CD4-positive, alpha-beta T cell (primary cell): ENCODE results near the gene PKLR. TPM values are rescaled to one million over a fixed set of nuclear protein-coding genes. Genes with fewer than 3 reads are reported as not detected.

ENCODE experiments used
- ATAC-seq: fragments of 200-7000 bp; cut with Tn5 transposase; one replicate; pipeline ENCODE4 v1.10.0; 2022; ENCODE audit warnings: mild to moderate bottlenecking; ENCODE audit not compliant: poor library complexity
- CTCF ChIA-PET: fragments of 350-600 bp; sonication (Branson Sonifier 250); formaldehyde crosslinking; loops from one replicate; lab custom pipeline; 2021; ENCODE audit warnings: antibody characterized with exemption, inconsistent platforms; lab: Charles Lee
- POLR2A ChIA-PET: fragments of 350-600 bp; sonication (Branson Sonifier 250); formaldehyde crosslinking; loops from one replicate; lab custom pipeline; 2021; ENCODE audit warnings: antibody characterized with exemption, inconsistent platforms; lab: Charles Lee
- DNase-seq, 14 experiments: peaks; one replicate each; pipeline ENCODE4 v3.0.0-alpha.2; 2013 to 2020; ENCODE audit warnings: mixed read lengths in 2 of 14
- H3K27ac ChIP-seq, 2 donors: one replicate each; pipeline versions ENCODE4 v1.5.1 to v1.7.0; 2013; ENCODE audit warnings: low read length in 2 of 2, low read depth in 1 of 2, mild to moderate bottlenecking in 1 of 2
- H3K27me3 ChIP-seq, 2 experiments: 1 replicate in 1 of 2; 2 replicates in 1 of 2; pipeline versions ENCODE4 v1.6.1 to v1.7.0; 2013; ENCODE audit warnings: low read length in 2 of 2, control low read depth in 1 of 2, mild to moderate bottlenecking in 1 of 2, moderate library complexity in 1 of 2; ENCODE audit not compliant: insufficient read depth in 2 of 2, control insufficient read depth in 1 of 2
- H3K36me3 ChIP-seq: one replicate; pipeline ENCODE4 v1.6.1; 2013; ENCODE audit warnings: low read length, control low read depth; ENCODE audit not compliant: insufficient read depth
- H3K4me1 ChIP-seq: one replicate; pipeline ENCODE4 v1.6.1; 2013; ENCODE audit warnings: low read length, control low read depth; ENCODE audit not compliant: insufficient read depth
- H3K4me3 ChIP-seq: one replicate; pipeline ENCODE4 v1.5.1; 2013; ENCODE audit warnings: mild to moderate bottlenecking, low read length, moderate library complexity
- H3K9me3 ChIP-seq, 2 experiments: 1 replicate in 1 of 2; 2 replicates in 1 of 2; pipeline versions ENCODE4 v1.6.1 to v1.7.0; 2013; ENCODE audit warnings: low read length in 2 of 2, mild to moderate bottlenecking in 2 of 2, control low read depth in 1 of 2, moderate library complexity in 1 of 2; ENCODE audit not compliant: control insufficient read depth in 1 of 2, insufficient read depth in 1 of 2
- H3K27ac Mint-ChIP-seq: one replicate; pipeline ENCODE4 v1.8.0; 2020; ENCODE audit warnings: mixed read lengths
- H3K27me3 Mint-ChIP-seq: one replicate; pipeline ENCODE4 v1.8.0; 2021; ENCODE audit warnings: mixed read lengths
- H3K36me3 Mint-ChIP-seq: one replicate; pipeline ENCODE4 v1.8.0; 2021; ENCODE audit warnings: low read depth, mixed read lengths
- H3K4me1 Mint-ChIP-seq: one replicate; pipeline ENCODE4 v1.8.0; 2021; ENCODE audit warnings: low read depth, mixed read lengths
- H3K4me3 Mint-ChIP-seq: one replicate; pipeline ENCODE4 v1.8.0; 2020; ENCODE audit warnings: mild to moderate bottlenecking, mixed read lengths
- H3K9me3 Mint-ChIP-seq: one replicate; pipeline ENCODE4 v1.8.0; 2020; ENCODE audit warnings: mixed read lengths
- intact Hi-C, 2 experiments: fragments of 100-400 bp; cut with DNase I in 1 of 2; cut with micrococcal nuclease in 1 of 2; formaldehyde crosslinking; loops; one replicate each; pipeline versions ENCODE4 v1.15.1 to v1.9.0; 2023 to 2025; cut with DNase I, micrococcal nuclease
- total RNA-seq, 174 experiments: library from RNA in 2 of 174; stranded (reverse) in 2 of 174; gene quantifications; one replicate each; pipeline ENCODE4 v1.2.3 and lab custom pipeline; 2021 to 2026
- TF ChIP-seq, protein P1 (sequence below): fragments of 200-600 bp; IDR thresholded peaks from one replicate; pipeline ENCODE4 v1.8.0; 2022; ENCODE audit warnings: antibody characterized with exemption, mild to moderate bottlenecking

Gene PKLR
- total RNA-seq, 2 experiments from 2014 or later, result not detected

DNA sequence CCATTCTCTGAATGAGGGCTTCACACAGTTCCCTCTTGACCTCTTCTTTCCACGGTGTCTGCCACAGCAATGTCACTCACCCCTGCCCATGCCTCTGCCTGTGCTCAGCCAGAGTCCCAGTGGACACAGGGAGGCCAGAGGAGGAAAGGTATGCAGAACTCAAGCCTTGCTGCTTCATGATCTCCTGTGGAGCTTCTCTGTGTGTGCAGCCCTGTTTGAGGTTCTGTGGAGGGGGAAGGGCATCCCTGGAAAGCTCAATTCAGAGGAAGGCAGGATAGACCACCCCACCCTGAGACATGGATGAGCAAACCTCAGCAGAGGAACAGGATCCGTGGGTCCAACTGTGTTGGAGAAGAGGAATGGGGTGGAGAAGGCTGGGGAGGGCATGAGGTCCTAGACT lies 22.0 kb downstream of the PKLR start:
- CTCF ChIA-PET, result interaction anchor here (1.4 to 2.1 kb wide), 4 partner anchors 28 to 44 kb away, joined by 5 to 11 read pairs (median 9); partner anchors contain the start of gene FDPS
- Mint-ChIP-seq H3K4me3 (peak overlapping the region; percentile 39), H3K27ac (no peak overlapping the region), H3K27me3 (no peaks in the 10 kb centered on the region), H3K36me3 (no peaks in the 10 kb centered on the region), H3K4me1 (peaks cover 27% of the 10 kb centered on the region), H3K9me3 (no peaks in the 10 kb centered on the region)
- Histone ChIP-seq H3K9me3 (no peaks in the 10 kb centered on the region), H3K36me3 (no peaks in the 10 kb centered on the region), H3K27me3 (no peaks in the 10 kb centered on the region), H3K27ac (no peak overlapping the region), H3K4me3 (no peak overlapping the region), H3K4me1 (peaks cover 25% of the 10 kb centered on the region)
- ATAC-seq, result no peak
- POLR2A ChIA-PET, result interaction anchor here (0.8 kb wide), 1 partner anchor 45 kb away, joined by 3 read pairs; no protein-coding TSS in a partner anchor
- TF ChIP-seq, protein P1, sequence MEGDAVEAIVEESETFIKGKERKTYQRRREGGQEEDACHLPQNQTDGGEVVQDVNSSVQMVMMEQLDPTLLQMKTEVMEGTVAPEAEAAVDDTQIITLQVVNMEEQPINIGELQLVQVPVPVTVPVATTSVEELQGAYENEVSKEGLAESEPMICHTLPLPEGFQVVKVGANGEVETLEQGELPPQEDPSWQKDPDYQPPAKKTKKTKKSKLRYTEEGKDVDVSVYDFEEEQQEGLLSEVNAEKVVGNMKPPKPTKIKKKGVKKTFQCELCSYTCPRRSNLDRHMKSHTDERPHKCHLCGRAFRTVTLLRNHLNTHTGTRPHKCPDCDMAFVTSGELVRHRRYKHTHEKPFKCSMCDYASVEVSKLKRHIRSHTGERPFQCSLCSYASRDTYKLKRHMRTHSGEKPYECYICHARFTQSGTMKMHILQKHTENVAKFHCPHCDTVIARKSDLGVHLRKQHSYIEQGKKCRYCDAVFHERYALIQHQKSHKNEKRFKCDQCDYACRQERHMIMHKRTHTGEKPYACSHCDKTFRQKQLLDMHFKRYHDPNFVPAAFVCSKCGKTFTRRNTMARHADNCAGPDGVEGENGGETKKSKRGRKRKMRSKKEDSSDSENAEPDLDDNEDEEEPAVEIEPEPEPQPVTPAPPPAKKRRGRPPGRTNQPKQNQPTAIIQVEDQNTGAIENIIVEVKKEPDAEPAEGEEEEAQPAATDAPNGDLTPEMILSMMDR, result no peak
- no peak for DNase-seq
- intact Hi-C loops, result loop anchor here (2.0 to 10.0 kb wide), 4 partner anchors 16 to 776 kb away; partner anchors contain the start of genes GON4L (in 1 of the 2), LAMTOR2 (in 1 of the 2), SCAMP3 (in 1 of the 2) and SYT11 (in 1 of the 2)

DNA sequence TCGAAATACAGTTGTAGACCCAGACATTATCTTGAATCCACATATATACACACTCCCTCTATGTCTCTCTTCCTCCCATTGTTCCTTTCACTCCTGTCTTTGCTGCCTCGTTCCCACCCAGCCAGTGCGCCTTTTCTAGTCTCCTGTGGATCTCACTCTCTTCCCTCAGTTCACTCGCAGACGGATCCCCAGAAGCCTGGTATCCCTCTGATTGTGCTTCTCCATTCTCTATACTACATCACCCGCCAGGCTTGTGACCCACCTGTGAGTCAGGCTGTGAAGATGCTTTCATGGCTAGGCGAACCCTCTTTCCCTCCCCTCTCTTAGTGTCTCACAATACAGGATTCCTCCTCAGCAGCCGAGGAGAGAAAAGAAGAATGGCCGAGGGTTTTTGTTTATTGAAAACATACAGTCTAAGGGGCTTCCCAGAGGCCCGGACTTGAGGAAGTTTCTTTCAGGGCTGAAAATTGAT lies 22.5 kb downstream of the PKLR start:
- Mint-ChIP-seq H3K27ac (peak overlapping the region; percentile 65), H3K4me3 (peak overlapping the region; percentile 71), H3K36me3 (peaks cover under 1% of the 10 kb centered on the region), H3K9me3 (no peaks in the 10 kb centered on the region), H3K4me1 (peaks cover 30% of the 10 kb centered on the region), H3K27me3 (no peaks in the 10 kb centered on the region)
- Histone ChIP-seq H3K27ac (no peak overlapping the region), H3K27me3 (no peaks in the 10 kb centered on the region), H3K9me3 (no peaks in the 10 kb centered on the region), H3K4me3 (no peak overlapping the region), H3K4me1 (peaks cover 27% of the 10 kb centered on the region), H3K36me3 (no peaks in the 10 kb centered on the region)
- DNase-seq, result peak in 1 of 14 experiments; percentile 30
- ATAC-seq, result no peak
- TF ChIP-seq, protein P1, result peak; percentile 0
- intact Hi-C loops, result loop anchor here (1.0 to 10.0 kb wide), 6 partner anchors 16 to 776 kb away; partner anchors contain the start of genes GON4L (in 1 of the 2), LAMTOR2 (in 1 of the 2), SCAMP3 (in 1 of the 2) and SYT11 (in 1 of the 2)
- POLR2A ChIA-PET, result interaction anchor here (0.5 to 1.3 kb wide), 6 partner anchors 16 to 387 kb away, joined by 3 to 6 read pairs (median 4); partner anchors contain the start of genes ASH1L and SCAMP3
- CTCF ChIA-PET, result interaction anchor here (1.2 to 2.1 kb wide), 5 partner anchors 27 to 72 kb away, joined by 5 to 11 read pairs (median 7); partner anchors contain the start of gene FDPS

DNA sequence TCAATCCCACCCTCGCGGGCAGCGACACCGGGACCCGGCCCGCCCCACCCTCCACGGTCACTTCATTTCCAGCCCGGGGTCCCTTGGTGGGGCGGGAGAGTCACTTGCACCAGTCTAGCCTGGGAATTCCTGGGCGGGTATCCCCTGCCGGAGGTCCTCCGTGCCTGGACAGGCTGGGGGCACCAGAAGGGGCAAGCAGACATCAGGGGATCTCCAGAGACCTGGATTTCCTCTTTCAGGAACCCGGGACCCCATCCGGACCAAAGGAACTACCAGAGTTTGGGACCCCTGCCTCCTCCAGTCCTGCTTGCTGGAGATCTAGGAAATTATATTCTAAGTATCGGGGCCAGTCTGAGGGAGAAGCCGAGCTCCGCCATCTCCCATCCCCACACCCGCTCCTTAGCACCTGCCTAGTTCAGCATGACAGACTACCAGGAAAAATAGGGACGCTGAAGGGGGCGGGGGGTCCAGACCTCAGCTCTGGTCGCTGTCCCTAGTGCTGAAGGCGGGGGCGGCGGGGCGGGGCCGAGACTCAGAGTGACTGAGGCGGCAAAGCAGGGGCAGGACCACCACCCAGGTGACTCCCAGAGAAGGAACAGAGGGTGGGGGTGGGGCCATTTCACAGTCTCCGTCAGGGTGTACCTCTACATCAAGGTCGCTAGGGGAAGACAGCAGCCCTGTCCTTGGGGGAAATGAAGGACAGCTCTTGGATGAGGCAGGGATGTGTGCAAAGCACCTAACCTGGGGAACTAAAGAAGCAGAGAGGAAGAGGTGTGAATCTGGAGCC lies 23.1 kb downstream of the PKLR start:
- H3K36me3 Mint-ChIP-seq, result peaks cover 7% of the 10 kb centered on the region

More for the DNA sequence above, 23.1 kb downstream of the PKLR start:
- peak overlapping the region; percentile 13 to 29 for H3K27ac ChIP-seq
- Mint-ChIP-seq H3K4me3 (peak overlapping the region; percentile 71), H3K4me1 (peaks cover 35% of the 10 kb centered on the region), H3K9me3 (no peaks in the 10 kb centered on the region), H3K27ac (peak overlapping the region; percentile 65), H3K27me3 (no peaks in the 10 kb centered on the region)
- H3K36me3 ChIP-seq, result no peaks in the 10 kb centered on the region
- peak; percentile 47 to 89 (median 71) for DNase-seq
- peak overlapping the region; percentile 61 for H3K4me3 ChIP-seq
- ChIA-PET POLR2A (interaction anchor here (0.5 to 1.3 kb wide), 6 partner anchors 16 to 388 kb away, joined by 3 to 6 read pairs (median 4); partner anchors contain the start of genes ASH1L, FDPS and SCAMP3), CTCF (interaction anchor here (0.6 to 2.1 kb wide), 6 partner anchors 27 to 71 kb away, joined by 3 to 11 read pairs (median 6); partner anchors contain the start of gene FDPS)
- peaks cover 31% of the 10 kb centered on the region for H3K4me1 ChIP-seq
- H3K9me3 ChIP-seq, result no peaks in the 10 kb centered on the region
- H3K27me3 ChIP-seq, result no peaks in the 10 kb centered on the region
- ATAC-seq, result peak; percentile 70
- TF ChIP-seq, protein P1, result peak; percentile 14
- intact Hi-C loops, result loop anchor here (1.0 to 10.0 kb wide), 6 partner anchors 15 to 777 kb away; partner anchors contain the start of genes GON4L (in 1 of the 2), LAMTOR2 (in 1 of the 2), SCAMP3 (in 1 of the 2) and SYT11 (in 1 of the 2)
